Fibroblast of mammary gland (primary cell): ENCODE results near the gene NXN.
"Not testable (repeated sequence)": the region's sequence is repeated elsewhere in the genome, so short reads cannot be mapped to it uniquely, and the experiment has no call there.

Experiments used
- DNase-seq: peaks from one replicate; pipeline ENCODE4 v3.0.0-alpha.2; 2010; ENCODE audit warnings: low read depth
- H3K4me3 ChIP-seq: 2 replicates; pipeline ENCODE4 v1.5.1; 2011; ENCODE audit warnings: low read depth, mild to moderate bottlenecking, low read length, moderate library complexity; ENCODE audit not compliant: control insufficient read depth
- TF ChIP-seq, protein P1 (sequence below): conservative IDR thresholded peaks from 2 replicates; pipeline ENCODE4 v1.5.1; 2011; ENCODE audit warnings: low read depth, low read length, inconsistent platforms; ENCODE audit not compliant: control insufficient read depth, insufficient read depth

The NXN gene

DNA sequence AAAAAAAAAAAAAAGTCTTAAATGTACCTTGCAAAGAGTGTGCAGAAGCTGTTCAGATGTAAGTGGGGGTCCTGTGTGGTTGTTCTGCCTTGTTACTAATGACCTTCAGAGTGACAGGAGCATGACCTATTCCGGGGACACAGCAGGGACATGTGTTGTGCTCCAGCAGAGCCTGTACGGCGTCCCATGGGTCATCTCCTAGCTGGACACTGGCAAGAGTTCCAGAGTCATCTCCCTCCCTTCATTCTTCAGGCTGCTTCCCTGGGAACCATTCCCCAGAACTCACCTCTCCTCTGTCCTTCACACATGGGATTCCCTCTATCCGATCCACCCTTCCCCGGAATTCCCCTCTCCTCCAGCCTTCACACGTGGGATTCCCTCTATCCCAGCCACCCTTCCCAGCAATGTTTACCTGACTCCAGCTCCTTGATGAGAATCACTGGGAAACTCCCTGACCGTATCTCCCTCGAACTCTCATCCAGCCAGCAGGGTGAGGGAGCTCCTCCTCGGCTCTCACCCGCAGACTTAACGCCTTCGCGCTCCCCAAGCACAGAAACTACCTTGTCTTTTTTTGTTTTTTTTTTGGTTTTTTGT lies 111.6 kb downstream of the NXN start:
- no peak for DNase-seq
- no peak overlapping the region for H3K4me3 ChIP-seq
- TF ChIP-seq, protein P1, sequence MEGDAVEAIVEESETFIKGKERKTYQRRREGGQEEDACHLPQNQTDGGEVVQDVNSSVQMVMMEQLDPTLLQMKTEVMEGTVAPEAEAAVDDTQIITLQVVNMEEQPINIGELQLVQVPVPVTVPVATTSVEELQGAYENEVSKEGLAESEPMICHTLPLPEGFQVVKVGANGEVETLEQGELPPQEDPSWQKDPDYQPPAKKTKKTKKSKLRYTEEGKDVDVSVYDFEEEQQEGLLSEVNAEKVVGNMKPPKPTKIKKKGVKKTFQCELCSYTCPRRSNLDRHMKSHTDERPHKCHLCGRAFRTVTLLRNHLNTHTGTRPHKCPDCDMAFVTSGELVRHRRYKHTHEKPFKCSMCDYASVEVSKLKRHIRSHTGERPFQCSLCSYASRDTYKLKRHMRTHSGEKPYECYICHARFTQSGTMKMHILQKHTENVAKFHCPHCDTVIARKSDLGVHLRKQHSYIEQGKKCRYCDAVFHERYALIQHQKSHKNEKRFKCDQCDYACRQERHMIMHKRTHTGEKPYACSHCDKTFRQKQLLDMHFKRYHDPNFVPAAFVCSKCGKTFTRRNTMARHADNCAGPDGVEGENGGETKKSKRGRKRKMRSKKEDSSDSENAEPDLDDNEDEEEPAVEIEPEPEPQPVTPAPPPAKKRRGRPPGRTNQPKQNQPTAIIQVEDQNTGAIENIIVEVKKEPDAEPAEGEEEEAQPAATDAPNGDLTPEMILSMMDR, result no peak

DNA sequence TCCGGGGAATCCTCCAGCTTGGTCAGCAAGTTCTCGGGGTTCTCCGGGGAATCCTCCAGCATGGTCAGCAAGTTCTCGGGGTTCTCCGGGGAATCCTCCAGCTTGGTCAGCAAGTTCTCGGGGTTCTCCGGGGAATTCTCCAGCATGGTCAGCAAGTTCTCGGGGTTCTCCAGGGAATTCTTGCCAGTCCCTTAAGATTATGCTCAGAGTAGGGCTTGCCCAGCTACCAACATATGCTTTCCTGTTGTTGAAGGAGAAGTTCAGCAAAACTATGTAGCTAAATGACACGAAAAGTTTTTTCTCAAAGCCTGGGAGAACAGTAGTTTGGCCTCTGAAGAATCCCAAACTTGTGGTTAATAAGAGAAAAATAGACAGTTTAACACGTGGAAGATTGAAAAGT lies 112.3 kb downstream of the NXN start:
- DNase-seq, H3K4me3 ChIP-seq: not testable (repeated sequence)

DNA sequence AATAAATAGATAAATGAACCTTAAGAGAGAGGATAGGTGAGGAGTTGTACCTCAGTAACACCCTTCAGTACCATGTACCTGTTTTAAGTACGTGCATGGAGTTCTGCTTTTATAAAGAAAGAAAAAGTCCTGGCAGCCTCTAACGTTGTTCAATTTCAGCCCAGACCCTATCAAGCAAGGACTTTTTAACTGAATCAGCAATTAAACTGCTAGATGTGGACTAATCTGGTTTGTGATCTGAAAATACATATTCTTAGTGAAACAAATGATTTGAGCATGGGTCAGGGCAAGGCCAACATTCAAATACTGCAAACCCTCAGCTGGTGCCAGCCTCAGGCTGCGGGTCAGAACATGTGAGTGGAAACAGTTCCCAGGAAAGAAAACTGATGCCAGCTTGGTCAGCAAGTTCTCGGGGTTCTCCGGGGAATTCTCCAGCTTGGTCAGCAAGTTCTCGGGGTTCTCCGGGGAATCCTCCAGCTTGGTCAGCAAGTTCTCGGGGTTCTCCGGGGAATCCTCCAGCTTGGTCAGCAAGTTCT lies 112.9 kb downstream of the NXN start:
- no peak overlapping the region for H3K4me3 ChIP-seq
- TF ChIP-seq, protein P1, result no peak
- DNase-seq, result no peak

DNA sequence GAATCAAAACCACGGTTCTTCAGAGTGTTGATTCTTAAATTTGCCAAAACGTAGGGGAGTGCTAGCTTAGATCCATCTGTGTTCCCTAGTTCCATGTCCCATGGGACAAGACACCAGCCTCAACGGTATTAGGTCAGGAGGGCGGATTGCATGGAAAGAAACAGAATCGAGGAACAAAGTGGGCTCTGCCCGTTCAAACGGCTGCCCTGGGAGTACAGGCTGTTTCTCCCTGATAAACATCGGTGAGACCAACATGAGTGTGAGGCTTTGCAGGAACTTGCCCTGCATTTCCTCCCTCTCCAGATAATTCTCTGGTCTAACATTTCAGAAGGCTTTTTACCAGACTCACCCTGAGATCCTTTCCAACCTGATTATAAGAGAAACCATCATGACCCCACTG lies 115.3 kb downstream of the NXN start:
- H3K4me3 ChIP-seq, result no peak overlapping the region
- DNase-seq, result no peak
- TF ChIP-seq, protein P1, result no peak

DNA sequence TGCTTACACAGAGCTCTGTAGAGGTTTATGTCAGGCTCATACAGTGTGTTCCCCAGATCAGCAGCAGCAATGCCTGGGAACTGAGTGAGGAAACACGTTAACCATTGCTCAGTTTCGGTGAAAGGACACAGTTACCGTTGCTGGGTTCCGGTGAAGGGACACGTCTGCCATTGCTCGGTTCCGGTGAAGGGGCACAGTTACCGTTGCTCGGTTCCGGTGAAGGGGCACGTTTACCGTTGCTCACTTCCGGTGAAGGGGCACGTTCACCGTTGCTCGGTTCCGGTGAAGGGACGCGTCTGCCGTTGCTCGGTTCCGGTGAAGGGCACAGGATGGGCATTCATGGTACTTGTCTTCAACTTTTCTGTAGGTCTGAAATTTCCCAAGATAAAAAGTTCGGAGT lies 115.7 kb downstream of the NXN start:
- TF ChIP-seq, protein P1, result no peak
- no peak for DNase-seq
- no peak overlapping the region for H3K4me3 ChIP-seq

DNA sequence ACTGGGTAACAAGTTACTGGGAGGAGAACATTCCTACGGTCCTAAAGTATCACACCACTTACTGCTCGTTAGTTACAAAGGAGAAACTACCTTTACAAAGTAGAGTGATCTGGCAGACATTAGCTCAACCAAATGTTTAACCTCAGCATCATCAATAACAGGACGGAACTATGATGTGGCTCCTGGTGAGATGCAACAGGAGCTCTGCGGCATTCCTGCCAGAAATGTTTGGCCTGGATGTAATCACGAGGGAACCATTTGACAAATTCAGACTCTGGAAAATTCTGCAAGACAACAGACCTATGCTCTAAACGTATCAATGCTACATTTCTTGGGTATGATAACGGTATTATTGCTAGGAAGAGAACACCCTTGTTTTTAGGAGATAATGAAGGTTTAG lies 117.0 kb downstream of the NXN start:
- peak; percentile 47 for DNase-seq
- no peak overlapping the region for H3K4me3 ChIP-seq
- TF ChIP-seq, protein P1, result no peak

DNA sequence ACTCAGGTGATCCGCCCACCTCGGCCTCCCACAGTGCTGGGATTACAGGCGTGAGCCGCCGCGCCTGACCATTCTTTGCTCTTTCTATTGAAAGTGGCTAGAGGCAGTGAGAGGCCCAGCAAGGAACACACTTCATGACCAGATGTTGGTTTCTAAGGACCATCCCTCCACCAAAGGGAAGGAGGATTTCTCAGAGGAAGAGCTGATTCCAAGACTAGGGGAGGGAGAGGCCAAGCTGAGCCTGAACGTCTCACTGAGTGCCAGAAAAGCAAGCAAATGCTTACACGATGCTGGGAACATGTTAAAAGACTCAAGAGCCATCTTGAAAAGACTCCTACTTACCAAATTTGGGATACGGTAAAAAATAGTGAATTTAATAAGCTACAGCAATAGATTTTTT lies 118.2 kb downstream of the NXN start:
- H3K4me3 ChIP-seq, result no peak overlapping the region
- DNase-seq, result no peak
- TF ChIP-seq, protein P1, result no peak
